H9 (cell line): ENCODE data around the gene TRIM65. TPM values are rescaled to one million over a fixed set of nuclear protein-coding genes. Genes with fewer than 3 reads are reported as not detected.
A peak's percentile ranks its signal among the peaks of the same experiment; 100 is the strongest.

Experiments
- DNase-seq: peaks from one replicate; pipeline ENCODE4 v3.0.0-alpha.2; 2017
- H2AFZ ChIP-seq: one replicate; pipeline ENCODE4 v1.6.1; 2013; ENCODE audit warnings: mild to moderate bottlenecking, low read length, control low read depth, moderate library complexity
- H2AK5ac ChIP-seq: 2 replicates; pipeline ENCODE4 v1.6.1; 2013; ENCODE audit warnings: low read length, control low read depth, mixed read lengths; ENCODE audit not compliant: insufficient read length
- H2BK120ac ChIP-seq: one replicate; pipeline ENCODE4 v1.6.1; 2013; ENCODE audit warnings: low read depth, mild to moderate bottlenecking, low read length, control low read depth, inconsistent platforms; ENCODE audit not compliant: poor library complexity, severe bottlenecking
- H2BK12ac ChIP-seq: 2 replicates; pipeline ENCODE4 v1.6.1; 2013; ENCODE audit warnings: low read length, control low read depth, mixed read lengths, low read depth; ENCODE audit not compliant: insufficient read length
- H2BK15ac ChIP-seq: 2 replicates; pipeline ENCODE4 v1.6.1; 2013; ENCODE audit warnings: low read depth, low read length, control low read depth
- H2BK20ac ChIP-seq: one replicate; pipeline ENCODE4 v1.6.1; 2013; ENCODE audit warnings: low read depth, mild to moderate bottlenecking, low read length, control low read depth, inconsistent platforms; ENCODE audit not compliant: poor library complexity, severe bottlenecking
- H2BK5ac ChIP-seq: 2 replicates; pipeline ENCODE4 v1.6.1; 2013; ENCODE audit warnings: low read length, control low read depth, mixed read lengths; ENCODE audit not compliant: insufficient read length
- H3K14ac ChIP-seq: 2 replicates; pipeline ENCODE4 v1.6.1; 2013; ENCODE audit warnings: low read length, control low read depth; ENCODE audit not compliant: insufficient read depth
- H3K18ac ChIP-seq: 2 replicates; pipeline ENCODE4 v1.6.1; 2013; ENCODE audit warnings: low read depth, mild to moderate bottlenecking, mixed read lengths, low read length, control low read depth; ENCODE audit not compliant: insufficient read length
- H3K23ac ChIP-seq: 2 replicates; pipeline ENCODE4 v1.6.1; 2013; ENCODE audit warnings: low read length, control low read depth, mixed read lengths, low read depth; ENCODE audit not compliant: insufficient read length
- H3K23me2 ChIP-seq: 2 replicates; pipeline ENCODE4 v1.6.1; 2013; ENCODE audit warnings: low read depth, mild to moderate bottlenecking, mixed read lengths, low read length, control low read depth; ENCODE audit not compliant: insufficient read length, poor library complexity, severe bottlenecking
- H3K27ac ChIP-seq: 2 replicates; pipeline ENCODE4 v1.5.1; 2013; ENCODE audit warnings: low read length, control low read depth, mixed read lengths, low read depth; ENCODE audit not compliant: insufficient read length
- H3K27me3 ChIP-seq: 2 replicates; pipeline ENCODE4 v1.6.1; 2013; ENCODE audit warnings: low read length, control low read depth, inconsistent platforms; ENCODE audit not compliant: insufficient read depth
- H3K4ac ChIP-seq: 2 replicates; pipeline ENCODE4 v1.6.1; 2013; ENCODE audit warnings: low read depth, mild to moderate bottlenecking, control low read depth, inconsistent platforms, low read length, moderate library complexity
- H3K4me1 ChIP-seq: 2 replicates; pipeline ENCODE4 v1.6.1; 2013; ENCODE audit warnings: low read length, control low read depth, inconsistent platforms; ENCODE audit not compliant: insufficient read depth
- H3K4me2 ChIP-seq: 2 replicates; pipeline ENCODE4 v1.6.1; 2013; ENCODE audit warnings: low read length, control low read depth, mixed read lengths; ENCODE audit not compliant: insufficient read length, insufficient read depth
- H3K56ac ChIP-seq: 2 replicates; pipeline ENCODE4 v1.6.1; 2013; ENCODE audit warnings: low read depth, mild to moderate bottlenecking, mixed read lengths, low read length, control low read depth; ENCODE audit not compliant: insufficient read length
- H3K79me1 ChIP-seq: 2 replicates; pipeline ENCODE4 v1.6.1; 2013; ENCODE audit warnings: low read depth, mild to moderate bottlenecking, moderate library complexity, low read length, control low read depth, inconsistent platforms; ENCODE audit not compliant: insufficient read depth, poor library complexity, severe bottlenecking
- H3K79me2 ChIP-seq: 2 replicates; pipeline ENCODE4 v1.6.1; 2013; ENCODE audit warnings: low read length, control low read depth, inconsistent platforms; ENCODE audit not compliant: insufficient read depth
- H3K9ac ChIP-seq: 2 replicates; pipeline ENCODE4 v1.6.1; 2013; ENCODE audit warnings: low read length, control low read depth, mixed read lengths; ENCODE audit not compliant: insufficient read length; ENCODE audit errors: extremely low read depth
- H3K9me3 ChIP-seq: one replicate; pipeline ENCODE4 v1.6.1; 2013; ENCODE audit warnings: low read depth, low read length, inconsistent platforms; ENCODE audit not compliant: control insufficient read depth
- H3T11ph ChIP-seq: one replicate; pipeline ENCODE4 v1.6.1; 2013; ENCODE audit warnings: mild to moderate bottlenecking, low read length, control low read depth, inconsistent platforms
- H4K20me1 ChIP-seq: one replicate; pipeline ENCODE4 v1.6.1; 2013; ENCODE audit not compliant: control insufficient read depth, insufficient read length, insufficient read depth
- H4K5ac ChIP-seq: 2 replicates; pipeline ENCODE4 v1.6.1; 2013; ENCODE audit warnings: low read depth, mild to moderate bottlenecking, mixed read lengths, low read length, control low read depth; ENCODE audit not compliant: insufficient read length
- H4K8ac ChIP-seq: replicated peaks from 2 replicates; pipeline ENCODE4 v1.6.1; 2013; ENCODE audit warnings: low read length, control low read depth, mixed read lengths, low read depth; ENCODE audit not compliant: insufficient read length
- H4K91ac ChIP-seq: 2 replicates; pipeline ENCODE4 v1.6.1; 2013; ENCODE audit warnings: low read depth, mild to moderate bottlenecking, moderate library complexity, mixed read lengths, low read length, control low read depth; ENCODE audit not compliant: insufficient read length
- H3K27ac Mint-ChIP-seq, 3 experiments: 2 replicates in 2 of 3; 3 replicates in 1 of 3; pipeline ENCODE4 v1.8.0; 2020 to 2021; ENCODE audit warnings: mixed read lengths in 3 of 3, mild to moderate bottlenecking in 1 of 3, moderate library complexity in 1 of 3
- H3K27me3 Mint-ChIP-seq: 2 replicates; pipeline ENCODE4 v1.8.0; 2021; ENCODE audit warnings: low read depth, mild to moderate bottlenecking, moderate library complexity, mixed read lengths
- H3K36me3 Mint-ChIP-seq, 3 experiments: 2 replicates in 2 of 3; 3 replicates in 1 of 3; pipeline ENCODE4 v1.8.0; 2020 to 2021; ENCODE audit warnings: low read depth in 3 of 3, mixed read lengths in 3 of 3; ENCODE audit not compliant: insufficient read depth in 1 of 3
- H3K4me1 Mint-ChIP-seq, 2 experiments: 2 replicates each; pipeline ENCODE4 v1.8.0; 2020; ENCODE audit warnings: mixed read lengths in 2 of 2
- H3K4me3 Mint-ChIP-seq, 2 experiments: 2 replicates in 1 of 2; 3 replicates in 1 of 2; pipeline ENCODE4 v1.8.0; 2020 to 2021; ENCODE audit warnings: mild to moderate bottlenecking in 2 of 2, mixed read lengths in 2 of 2, moderate library complexity in 1 of 2
- H3K9me3 Mint-ChIP-seq, 2 experiments: 2 replicates in 1 of 2; 3 replicates in 1 of 2; pipeline ENCODE4 v1.8.0; 2020; ENCODE audit warnings: mild to moderate bottlenecking in 2 of 2, mixed read lengths in 2 of 2, moderate library complexity in 1 of 2
- CTCF ChIP-seq: fragments of 200-600 bp; sonication (generic); conservative IDR thresholded peaks from 3 replicates; pipeline ENCODE4 v1.8.0; 2021; ENCODE audit warnings: antibody characterized with exemption, mild to moderate bottlenecking
- WGBS: extraction: QIAGEN DNeasy Blood & Tissue Kit; methylation state at CpG from one replicate; pipeline ENCODE4 v1.1.7; 2013; ENCODE audit warnings: missing lambda C conversion rate, low lambda C conversion rate, mixed read lengths; ENCODE audit not compliant: insufficient read length; ENCODE audit errors: extremely low coverage; 5-methylcytosine and 5-hydroxymethylcytosine counted together
- total RNA-seq: library from RNA; stranded (reverse); gene quantifications from 2 replicates; pipeline ENCODE4 v1.2.1, GENCODE V29; 2021

TRIM65 gene
- total RNA-seq, 1 experiment from 2014 or later, result 34.1 TPM

- no peak overlapping the region for H3K23ac ChIP-seq
- no peak overlapping the region for H2BK120ac ChIP-seq
- Mint-ChIP-seq H3K9me3 (no peaks in the 10 kb centered on the region), H3K27ac (no peak overlapping the region), H3K4me1 (peaks cover 8 to 12% of the 10 kb centered on the region in 2 experiments), H3K27me3 (no peaks in the 10 kb centered on the region; the same call in 1 of the 2 replicates), H3K36me3 (peaks cover 14 to 44% (median 40%) of the 10 kb centered on the region in 3 experiments; a peak in 6 of 7 replicates), H3K4me3 (no peak overlapping the region)
- H4K8ac ChIP-seq, result no peak overlapping the region
- H3K9me3 ChIP-seq, result no peaks in the 10 kb centered on the region
- no peaks in the 10 kb centered on the region for H3K4me1 ChIP-seq
- no CpG with 5 or more reads among the region's 13 CpGs for whole genome bisulfite sequencing
- no peaks in the 10 kb centered on the region for H3K27me3 ChIP-seq
- H3K27ac ChIP-seq, result no peak overlapping the region
- peak; percentile 25 for DNase-seq
- H3K9ac ChIP-seq, result no peak overlapping the region
- no peak overlapping the region for H3K56ac ChIP-seq
- H4K91ac ChIP-seq, result no peak overlapping the region
- H4K5ac ChIP-seq, result no peak overlapping the region
- no peak for TF ChIP-seq CTCF
- H3K4ac ChIP-seq, result no peak overlapping the region
- peaks cover 10% of the 10 kb centered on the region for H3K23me2 ChIP-seq
- H2BK5ac ChIP-seq, result no peak overlapping the region
- no peak overlapping the region for H3K4me2 ChIP-seq
- no peak overlapping the region for H3K14ac ChIP-seq
- no peak overlapping the region for H2BK15ac ChIP-seq
- H2AK5ac ChIP-seq, result no peak overlapping the region
- H2BK20ac ChIP-seq, result no peak overlapping the region
- no peak overlapping the region for H3T11ph ChIP-seq
- H3K18ac ChIP-seq, result no peak overlapping the region
- H2AFZ ChIP-seq, result no peak overlapping the region
- H4K20me1 ChIP-seq, result no peaks in the 10 kb centered on the region
- H2BK12ac ChIP-seq, result no peak overlapping the region
- H3K79me2 ChIP-seq, result no peaks in the 10 kb centered on the region
- H3K79me1 ChIP-seq, result no peaks in the 10 kb centered on the region
Observed at GRCh38 chr17:75900691-75901533, 4.2 kb upstream of the TRIM65 start.
